22Rv1 (cell line): ENCODE results near the gene ANTXR1.

Experiments used
- CTCF ChIP-seq: fragments of 450-650 bp; IDR thresholded peaks from 2 replicates; pipeline ENCODE4 v1.5.1; 2017; ENCODE audit warnings: mild to moderate bottlenecking
- ZFX ChIP-seq: fragments of 450-650 bp; IDR thresholded peaks from 2 replicates; pipeline ENCODE4 v1.6.1; 2017; ENCODE audit warnings: antibody characterized with exemption, borderline replicate concordance

- TF ChIP-seq CTCF, result no peak
- TF ChIP-seq ZFX, result no peak
These were observed 151.2 kb downstream of the ANTXR1 start for GRCh38 chr2:69164061-69164778.
